Neural cell (in vitro differentiated cells): ENCODE results near the gene GPR6.

ENCODE experiments used
- EZH2 ChIP-seq: fragments of 200-600, 300-800 bp; shearing (Covaris generic), sonication (generic); IDR thresholded peaks from 2 replicates; pipeline ENCODE4 v1.6.1; 2014; ENCODE audit warnings: antibody characterized with exemption, low read length, borderline replicate concordance, mild to moderate bottlenecking; ENCODE audit not compliant: insufficient read depth, poor library complexity, severe bottlenecking
- MXI1 ChIP-seq: fragments of 450-650 bp; conservative IDR thresholded peaks from 2 replicates; pipeline ENCODE4 v1.6.1; 2014; ENCODE audit warnings: antibody characterized with exemption, mild to moderate bottlenecking; ENCODE audit not compliant: poor library complexity, severe bottlenecking
- POLR2AphosphoS5 ChIP-seq: IDR thresholded peaks from 2 replicates; pipeline ENCODE4 v1.6.1; 2012
- SMC3 ChIP-seq: fragments of 450-650 bp; conservative IDR thresholded peaks from 2 replicates; pipeline ENCODE4 v1.6.1; 2014; ENCODE audit warnings: antibody characterized with exemption, mild to moderate bottlenecking, moderate library complexity; ENCODE audit not compliant: poor library complexity
- TAF1 ChIP-seq: IDR thresholded peaks from 2 replicates; pipeline ENCODE4 v1.6.1; 2012; ENCODE audit warnings: low read depth
- TF ChIP-seq, protein P1 (sequence below): fragments of 450-650 bp; IDR thresholded peaks from 2 replicates; pipeline ENCODE4 v1.5.1; 2014; ENCODE audit warnings: antibody characterized with exemption, mild to moderate bottlenecking, moderate library complexity; ENCODE audit not compliant: poor library complexity, severe bottlenecking
- TF ChIP-seq, protein P2 (sequence below): IDR thresholded peaks from 2 replicates; pipeline ENCODE4 v1.6.1; 2012; ENCODE audit warnings: borderline replicate concordance

DNA sequence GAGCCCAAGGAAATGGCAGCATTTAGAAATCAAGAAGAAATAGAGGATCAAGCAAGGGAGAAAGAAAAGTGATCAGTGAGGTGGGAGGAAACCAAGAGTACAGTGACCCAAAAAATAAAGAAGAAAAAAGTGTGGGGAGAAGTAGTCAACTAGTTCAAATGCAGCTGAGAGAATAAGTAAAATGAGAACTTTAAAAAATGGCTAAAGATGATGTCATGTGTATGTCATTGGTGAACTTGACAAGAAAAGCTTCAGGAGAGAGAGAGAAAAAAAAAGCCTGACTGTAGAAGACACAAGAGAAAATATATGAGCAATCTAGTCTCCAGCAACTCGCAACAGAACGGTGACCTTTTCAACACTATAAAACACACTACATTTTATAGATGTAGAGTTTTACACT lies 6.3 kb downstream of the GPR6 start:
- TF ChIP-seq SMC3, result no peak
- TF ChIP-seq, protein P1, sequence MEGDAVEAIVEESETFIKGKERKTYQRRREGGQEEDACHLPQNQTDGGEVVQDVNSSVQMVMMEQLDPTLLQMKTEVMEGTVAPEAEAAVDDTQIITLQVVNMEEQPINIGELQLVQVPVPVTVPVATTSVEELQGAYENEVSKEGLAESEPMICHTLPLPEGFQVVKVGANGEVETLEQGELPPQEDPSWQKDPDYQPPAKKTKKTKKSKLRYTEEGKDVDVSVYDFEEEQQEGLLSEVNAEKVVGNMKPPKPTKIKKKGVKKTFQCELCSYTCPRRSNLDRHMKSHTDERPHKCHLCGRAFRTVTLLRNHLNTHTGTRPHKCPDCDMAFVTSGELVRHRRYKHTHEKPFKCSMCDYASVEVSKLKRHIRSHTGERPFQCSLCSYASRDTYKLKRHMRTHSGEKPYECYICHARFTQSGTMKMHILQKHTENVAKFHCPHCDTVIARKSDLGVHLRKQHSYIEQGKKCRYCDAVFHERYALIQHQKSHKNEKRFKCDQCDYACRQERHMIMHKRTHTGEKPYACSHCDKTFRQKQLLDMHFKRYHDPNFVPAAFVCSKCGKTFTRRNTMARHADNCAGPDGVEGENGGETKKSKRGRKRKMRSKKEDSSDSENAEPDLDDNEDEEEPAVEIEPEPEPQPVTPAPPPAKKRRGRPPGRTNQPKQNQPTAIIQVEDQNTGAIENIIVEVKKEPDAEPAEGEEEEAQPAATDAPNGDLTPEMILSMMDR, result no peak
- no peak for TF ChIP-seq MXI1
- no peak for TF ChIP-seq POLR2AphosphoS5
- no peak for TF ChIP-seq TAF1
- no peak for TF ChIP-seq EZH2
- TF ChIP-seq, protein P2, sequence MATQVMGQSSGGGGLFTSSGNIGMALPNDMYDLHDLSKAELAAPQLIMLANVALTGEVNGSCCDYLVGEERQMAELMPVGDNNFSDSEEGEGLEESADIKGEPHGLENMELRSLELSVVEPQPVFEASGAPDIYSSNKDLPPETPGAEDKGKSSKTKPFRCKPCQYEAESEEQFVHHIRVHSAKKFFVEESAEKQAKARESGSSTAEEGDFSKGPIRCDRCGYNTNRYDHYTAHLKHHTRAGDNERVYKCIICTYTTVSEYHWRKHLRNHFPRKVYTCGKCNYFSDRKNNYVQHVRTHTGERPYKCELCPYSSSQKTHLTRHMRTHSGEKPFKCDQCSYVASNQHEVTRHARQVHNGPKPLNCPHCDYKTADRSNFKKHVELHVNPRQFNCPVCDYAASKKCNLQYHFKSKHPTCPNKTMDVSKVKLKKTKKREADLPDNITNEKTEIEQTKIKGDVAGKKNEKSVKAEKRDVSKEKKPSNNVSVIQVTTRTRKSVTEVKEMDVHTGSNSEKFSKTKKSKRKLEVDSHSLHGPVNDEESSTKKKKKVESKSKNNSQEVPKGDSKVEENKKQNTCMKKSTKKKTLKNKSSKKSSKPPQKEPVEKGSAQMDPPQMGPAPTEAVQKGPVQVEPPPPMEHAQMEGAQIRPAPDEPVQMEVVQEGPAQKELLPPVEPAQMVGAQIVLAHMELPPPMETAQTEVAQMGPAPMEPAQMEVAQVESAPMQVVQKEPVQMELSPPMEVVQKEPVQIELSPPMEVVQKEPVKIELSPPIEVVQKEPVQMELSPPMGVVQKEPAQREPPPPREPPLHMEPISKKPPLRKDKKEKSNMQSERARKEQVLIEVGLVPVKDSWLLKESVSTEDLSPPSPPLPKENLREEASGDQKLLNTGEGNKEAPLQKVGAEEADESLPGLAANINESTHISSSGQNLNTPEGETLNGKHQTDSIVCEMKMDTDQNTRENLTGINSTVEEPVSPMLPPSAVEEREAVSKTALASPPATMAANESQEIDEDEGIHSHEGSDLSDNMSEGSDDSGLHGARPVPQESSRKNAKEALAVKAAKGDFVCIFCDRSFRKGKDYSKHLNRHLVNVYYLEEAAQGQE, result no peak
